GM23248 (cell line): Measurements from ENCODE around the gene TMCO4. TPM values are rescaled to one million over a fixed set of nuclear protein-coding genes. Genes with fewer than 3 reads are reported as not detected.

ENCODE experiments used
- DNase-seq: peaks from one replicate; pipeline ENCODE4 v3.0.0-alpha.2; 2015
- H2AFZ ChIP-seq: fragments of 200-600 bp; sonication (generic); 2 replicates; pipeline ENCODE4 v1.6.1; 2016; ENCODE audit warnings: antibody characterized with exemption
- H3F3A ChIP-seq: fragments of 200-600 bp; sonication (generic); 2 replicates; pipeline ENCODE4 v1.6.1; 2016; ENCODE audit warnings: mild to moderate bottlenecking, antibody characterized with exemption, mixed run types; ENCODE audit not compliant: insufficient read depth
- H3K27ac ChIP-seq: fragments of 200-600 bp; sonication (generic); 2 replicates; pipeline ENCODE4 v1.5.1; 2016; ENCODE audit warnings: mild to moderate bottlenecking
- H3K27me3 ChIP-seq: fragments of 200-600 bp; sonication (generic); replicated peaks from 2 replicates; pipeline ENCODE4 v1.6.1; 2016; ENCODE audit warnings: mild to moderate bottlenecking; ENCODE audit not compliant: insufficient read depth
- H3K36me3 ChIP-seq: fragments of 200-600 bp; sonication (generic); 2 replicates; pipeline ENCODE4 v1.6.1; 2016; ENCODE audit warnings: low read depth, mild to moderate bottlenecking
- H3K4me1 ChIP-seq: fragments of 200-600 bp; sonication (generic); 2 replicates; pipeline ENCODE4 v1.6.1; 2016; ENCODE audit warnings: mild to moderate bottlenecking; ENCODE audit not compliant: insufficient read depth
- H3K4me2 ChIP-seq: fragments of 200-600 bp; sonication (generic); one replicate; pipeline ENCODE4 v1.6.1; 2016; ENCODE audit warnings: mild to moderate bottlenecking; ENCODE audit not compliant: unreplicated experiment
- H3K4me3 ChIP-seq: fragments of 200-600 bp; sonication (generic); 2 replicates; pipeline ENCODE4 v1.5.1; 2016; ENCODE audit warnings: mild to moderate bottlenecking
- H3K79me2 ChIP-seq: fragments of 200-600 bp; sonication (generic); 2 replicates; pipeline ENCODE4 v1.6.1; 2016; ENCODE audit warnings: mild to moderate bottlenecking; ENCODE audit not compliant: insufficient read depth
- H3K9ac ChIP-seq: fragments of 200-600 bp; sonication (generic); 2 replicates; pipeline ENCODE4 v1.6.1; 2016; ENCODE audit warnings: mild to moderate bottlenecking
- H3K9me2 ChIP-seq: fragments of 200-600 bp; sonication (generic); 2 replicates; pipeline ENCODE4 v1.6.1; 2016; ENCODE audit warnings: mixed run types, mild to moderate bottlenecking, moderate library complexity; ENCODE audit not compliant: insufficient read depth
- H3K9me3 ChIP-seq: fragments of 200-600 bp; sonication (generic); one replicate; pipeline ENCODE4 v1.6.1; 2017; ENCODE audit warnings: low read depth
- H4K20me1 ChIP-seq: fragments of 200-600 bp; sonication (generic); 2 replicates; pipeline ENCODE4 v1.6.0; 2016; ENCODE audit not compliant: insufficient read depth
- EZH2 ChIP-seq: fragments of 200-600 bp; sonication (generic); IDR thresholded peaks from 2 replicates; pipeline ENCODE4 v1.6.1; 2018; ENCODE audit warnings: antibody characterized with exemption, mild to moderate bottlenecking; ENCODE audit not compliant: insufficient read depth, poor library complexity, severe bottlenecking
- EZH2phosphoT487 ChIP-seq: fragments of 200-600 bp; sonication (generic); IDR thresholded peaks from 2 replicates; pipeline ENCODE4 v1.6.1; 2018; ENCODE audit warnings: antibody characterized with exemption, moderate library complexity, mild to moderate bottlenecking, low read depth; ENCODE audit not compliant: insufficient read depth
- WGBS, 2 experiments: methylation state at CpG; one replicate each; pipeline ENCODE4 v1.1.6; 2015 to 2017; ENCODE audit warnings: low lambda C conversion rate in 2 of 2, low coverage in 1 of 2; ENCODE audit errors: missing lambda C conversion rate in 2 of 2; 5-methylcytosine and 5-hydroxymethylcytosine counted together
- in situ Hi-C: fragments of 300-500 bp; cut with MboI; formaldehyde crosslinking; loops from 2 replicates; pipeline ENCODE4 v1.15.0; 2020
- polyA plus RNA-seq: library from polyadenylated mRNA; unstranded; fragments of >200 nt; fragmentation: Nextera tagmentation; extraction: Ambion mirVana; gene quantifications from 2 replicates; pipeline ENCODE4 v1.2.1, GENCODE V29; 2016
- total RNA-seq: library from RNA; depleted of rRNA; stranded (reverse); fragments of >200 nt; shearing (Covaris generic); gene quantifications from 2 replicates; pipeline ENCODE4 v1.2.3, GENCODE V29; 2014

The TMCO4 gene
- total and polyA plus RNA-seq, 2 experiments from 2014 or later = 10.5 to 24.5 TPM

GRCh38 chr1:19731311-19731821 is 68.3 kb downstream of the TMCO4 start:
- TF ChIP-seq EZH2phosphoT487 = no peak
- no peak for TF ChIP-seq EZH2
- Histone ChIP-seq H3K9me2 (no peaks in the 10 kb centered on the region), H3K27ac (no peak overlapping the region), H2AFZ (no peak overlapping the region), H3K4me1 (peaks cover 18% of the 10 kb centered on the region), H3K36me3 (peaks cover 4% of the 10 kb centered on the region; the same call in 1 of the 2 replicates), H3F3A (peaks cover 11% of the 10 kb centered on the region), H3K9me3 (no peaks in the 10 kb centered on the region), H3K4me2 (no peak overlapping the region), H3K9ac (no peak overlapping the region), H3K4me3 (no peak overlapping the region), H4K20me1 (no peaks in the 10 kb centered on the region), H3K79me2 (no peaks in the 10 kb centered on the region), H3K27me3 (no peaks in the 10 kb centered on the region)
- DNase-seq = no peak
- WGBS, 2 experiments = 95 to 96% methylated on average over 8 of the region's 8 CpGs
- in situ Hi-C loops = no loop called here

- WGBS, 2 experiments = 75 to 82% methylated on average over 3 of the region's 3 CpGs
- in situ Hi-C loops = no loop called here
- H3K9ac ChIP-seq = no peak overlapping the region
Observed at GRCh38 chr1:19730793-19731192, 68.9 kb downstream of the TMCO4 start.

GRCh38 chr1:19730232-19730631 is 69.5 kb downstream of the TMCO4 start:
- H3K79me2 ChIP-seq = no peaks in the 10 kb centered on the region
- H3K27ac ChIP-seq = no peak overlapping the region
- no peaks in the 10 kb centered on the region for H3K9me2 ChIP-seq
- H3K9ac ChIP-seq = no peak overlapping the region
- no peak overlapping the region for H3K4me3 ChIP-seq
- no peaks in the 10 kb centered on the region for H3K9me3 ChIP-seq
- WGBS, 2 experiments = 97 to 100% methylated on average over 3 of the region's 3 CpGs
- H2AFZ ChIP-seq = no peak overlapping the region
- no peak overlapping the region for H3K4me2 ChIP-seq
- no peaks in the 10 kb centered on the region for H3K27me3 ChIP-seq
- H4K20me1 ChIP-seq = no peaks in the 10 kb centered on the region
- in situ Hi-C loops = no loop called here
- H3F3A ChIP-seq = peaks cover 6% of the 10 kb centered on the region
- H3K36me3 ChIP-seq = peaks cover 4% of the 10 kb centered on the region; the same call in 1 of the 2 replicates
- peaks cover 9% of the 10 kb centered on the region for H3K4me1 ChIP-seq
- TF ChIP-seq EZH2phosphoT487 = no peak
- TF ChIP-seq EZH2 = no peak
- no peak for DNase-seq

More at GRCh38 chr1:19730793-19731192, 68.9 kb downstream of the TMCO4 start:
- DNase-seq = no peak
- Histone ChIP-seq H3K27me3 (no peaks in the 10 kb centered on the region), H3K27ac (no peak overlapping the region), H3K4me3 (no peak overlapping the region), H3K79me2 (no peaks in the 10 kb centered on the region), H3F3A (peaks cover 11% of the 10 kb centered on the region), H3K36me3 (peaks cover 4% of the 10 kb centered on the region; the same call in 1 of the 2 replicates), H2AFZ (no peak overlapping the region), H3K9me3 (no peaks in the 10 kb centered on the region), H3K9me2 (no peaks in the 10 kb centered on the region), H4K20me1 (no peaks in the 10 kb centered on the region), H3K4me1 (peaks cover 14% of the 10 kb centered on the region), H3K4me2 (no peak overlapping the region)
- TF ChIP-seq EZH2phosphoT487 (no peak), EZH2 (no peak)

- no peaks in the 10 kb centered on the region for H4K20me1 ChIP-seq
- in situ Hi-C loops = no loop called here
- H3K79me2 ChIP-seq = no peaks in the 10 kb centered on the region
- H3K9me2 ChIP-seq = no peaks in the 10 kb centered on the region
- no peak overlapping the region for H3K4me2 ChIP-seq
- H2AFZ ChIP-seq = no peak overlapping the region
- H3K4me1 ChIP-seq = no peaks in the 10 kb centered on the region
- 84 to 85% methylated on average over 5 of the region's 5 CpGs for WGBS, 2 experiments
- H3K9ac ChIP-seq = no peak overlapping the region
- TF ChIP-seq EZH2phosphoT487 = no peak
- TF ChIP-seq EZH2 = no peak
- peaks cover 4% of the 10 kb centered on the region; the same call in 1 of the 2 replicates for H3K36me3 ChIP-seq
- no peak for DNase-seq
- H3K9me3 ChIP-seq = no peaks in the 10 kb centered on the region
- H3K4me3 ChIP-seq = no peak overlapping the region
- no peaks in the 10 kb centered on the region for H3K27me3 ChIP-seq
- no peaks in the 10 kb centered on the region for H3F3A ChIP-seq
- H3K27ac ChIP-seq = no peak overlapping the region
Observed at GRCh38 chr1:19728413-19729145, 71.1 kb downstream of the TMCO4 start.
